ENCODE results near the gene MRPS7. TPM values are rescaled to one million over a fixed set of nuclear protein-coding genes. Genes with fewer than 3 reads are reported as not detected.
A peak's percentile ranks its signal among the peaks of the same experiment; 100 is the strongest.

Gene MRPS7
- total RNA-seq, 3 donors from 2014 or later = 37.0 to 46.5 (median 40.1) TPM

DNA sequence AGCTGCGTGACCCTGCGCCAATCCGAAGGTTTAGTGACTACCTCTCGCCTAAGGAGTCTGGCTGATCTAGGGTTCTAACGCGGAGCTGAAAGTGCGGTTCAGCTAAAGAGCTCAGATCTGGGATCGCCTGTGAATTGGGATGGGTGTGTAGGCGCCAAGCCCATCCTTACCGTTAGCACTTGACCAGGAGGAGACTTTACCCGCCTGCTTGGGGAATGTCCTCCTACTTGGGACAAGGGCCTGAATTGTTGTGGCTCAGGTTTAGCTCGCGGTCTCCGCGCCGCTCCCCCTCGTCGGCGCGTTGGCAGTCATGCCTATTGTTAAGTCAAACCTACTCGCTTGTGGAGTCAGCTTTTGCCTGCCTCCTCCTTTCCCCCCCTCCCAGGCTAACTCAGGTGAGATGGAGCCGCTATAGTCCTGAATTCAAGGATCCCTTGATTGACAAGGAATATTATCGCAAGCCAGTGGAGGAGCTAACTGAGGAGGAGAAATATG is 480 bp downstream of the MRPS7 start:
- intact Hi-C loops (cut with DNase I; ENCODE audit: low total_unique reads) = no loop called here
- H3K4me3 ChIP-seq = peak overlapping the region; percentile 89 to 100 (median 99)
- no peak for TF ChIP-seq POLR2AphosphoS5 (IDR thresholded peaks at IDR 0.05)
- no peak for TF ChIP-seq CTCF (IDR thresholded peaks at IDR 0.05)
- H3K27me3 ChIP-seq = no peaks in the 10 kb centered on the region
- no peaks in the 10 kb centered on the region for H3K9me3 ChIP-seq
- H3K36me3 ChIP-seq = no peaks in the 10 kb centered on the region
- DNase-seq (ENCODE audit: low spot score in 2 of 2) = no peak
- peak overlapping the region; percentile 97 to 99 for H3K27ac ChIP-seq
- H3K4me1 ChIP-seq = peaks cover 0 to 12% of the 10 kb centered on the region in 2 donors

DNA sequence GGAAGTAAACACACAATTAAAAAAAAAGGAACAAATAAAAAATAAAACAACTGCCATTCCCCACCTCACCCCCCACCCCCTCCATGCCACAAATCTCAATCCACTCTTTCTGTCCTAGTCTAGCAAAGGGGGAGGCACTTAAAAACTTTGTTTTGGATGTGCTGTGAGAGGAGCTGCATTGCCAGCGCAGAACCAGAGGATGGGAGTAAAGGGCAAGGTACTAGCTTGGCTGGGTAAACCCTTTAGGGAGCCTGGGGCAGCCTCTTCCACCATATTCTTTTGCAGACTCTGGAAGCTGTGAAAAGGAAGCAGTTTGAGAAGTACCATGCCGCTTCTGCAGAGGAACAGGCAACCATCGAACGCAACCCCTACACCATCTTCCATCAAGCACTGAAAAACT is 1.4 kb downstream of the MRPS7 start:
- H3K36me3 ChIP-seq = no peaks in the 10 kb centered on the region
- no peak overlapping the region for H3K27ac ChIP-seq
- H3K4me1 ChIP-seq = peaks cover 0 to 12% of the 10 kb centered on the region in 2 donors

GRCh38 chr17:75265614-75266315 is 4.1 kb downstream of the MRPS7 start:
- TF ChIP-seq CTCF (IDR thresholded peaks at IDR 0.05) (no peak), POLR2A (IDR thresholded peaks at IDR 0.05) (no peak), POLR2AphosphoS5 (IDR thresholded peaks at IDR 0.05) (no peak)
- intact Hi-C loops (cut with DNase I; ENCODE audit: low total_unique reads) = no loop called here

More for the DNA sequence above, 1.4 kb downstream of the MRPS7 start:
- intact Hi-C loops (cut with DNase I; ENCODE audit: low total_unique reads) = no loop called here
- no peak for DNase-seq (ENCODE audit: low spot score in 2 of 2)
- TF ChIP-seq CTCF (IDR thresholded peaks at IDR 0.05) (no peak), POLR2A (IDR thresholded peaks at IDR 0.05) (no peak), POLR2AphosphoS5 (IDR thresholded peaks at IDR 0.05) (no peak)
- no peaks in the 10 kb centered on the region for H3K9me3 ChIP-seq
- H3K27me3 ChIP-seq = no peaks in the 10 kb centered on the region
- H3K4me3 ChIP-seq = no peak overlapping the region

DNA sequence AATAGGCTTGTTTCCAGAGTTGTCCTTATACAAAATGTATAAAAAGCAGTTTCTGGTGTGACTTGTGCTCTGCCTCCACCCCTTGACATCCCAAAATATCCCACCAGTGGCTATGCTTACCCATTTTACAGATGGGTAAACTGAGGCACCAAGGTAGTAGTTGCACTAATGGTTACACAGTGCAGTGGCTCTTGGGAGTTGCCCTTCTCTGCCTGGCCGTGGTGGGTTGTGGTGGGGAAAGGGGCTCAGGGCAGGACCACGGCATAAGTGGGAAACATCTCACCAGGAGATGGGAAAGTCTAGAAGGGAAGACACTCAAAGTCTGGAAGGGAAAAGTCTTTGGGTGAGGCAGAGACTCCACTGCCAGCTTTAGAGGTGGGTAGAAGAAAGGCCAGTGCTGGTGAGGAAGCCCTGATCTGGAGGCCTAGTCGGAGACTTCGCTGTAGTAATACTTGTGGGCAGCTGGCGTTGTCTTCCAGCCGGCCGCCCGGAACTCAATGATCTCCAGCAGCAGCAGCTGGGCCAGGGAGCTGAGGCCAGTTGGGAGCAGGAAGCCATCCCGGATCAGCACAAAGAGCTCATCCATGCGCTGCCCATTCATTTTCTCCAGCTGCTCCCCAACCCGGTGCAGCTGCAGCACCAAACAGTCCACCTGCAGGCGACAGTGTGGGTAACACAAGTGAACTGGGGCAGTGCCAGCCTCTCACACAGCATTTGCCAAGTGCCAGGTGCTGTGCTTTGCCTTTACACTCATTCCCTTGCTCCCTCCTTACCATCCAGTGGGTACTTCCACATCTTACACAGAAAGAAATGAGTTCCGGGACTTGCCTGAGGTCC is 4.9 kb downstream of the MRPS7 start:
- H3K9me3 ChIP-seq = no peaks in the 10 kb centered on the region
- DNase-seq (ENCODE audit: low spot score in 2 of 2) = no peak
- H3K27me3 ChIP-seq = no peaks in the 10 kb centered on the region
- peaks cover 0 to 4% of the 10 kb centered on the region in 2 donors for H3K4me1 ChIP-seq
- intact Hi-C loops (cut with DNase I; ENCODE audit: low total_unique reads) = no loop called here
- H3K27ac ChIP-seq = no peak overlapping the region
- H3K4me3 ChIP-seq = no peak overlapping the region
- no peaks in the 10 kb centered on the region for H3K36me3 ChIP-seq
- TF ChIP-seq CTCF (IDR thresholded peaks at IDR 0.05) = no peak
- TF ChIP-seq POLR2AphosphoS5 (IDR thresholded peaks at IDR 0.05) = no peak
- TF ChIP-seq POLR2A (IDR thresholded peaks at IDR 0.05) = no peak

More at GRCh38 chr17:75265614-75266315, 4.1 kb downstream of the MRPS7 start:
- no peak overlapping the region for H3K27ac ChIP-seq
- no peaks in the 10 kb centered on the region for H3K36me3 ChIP-seq
- no peaks in the 10 kb centered on the region for H3K27me3 ChIP-seq
- H3K9me3 ChIP-seq = no peaks in the 10 kb centered on the region
- no peak for DNase-seq (ENCODE audit: low spot score in 2 of 2)
- peaks cover 0 to 4% of the 10 kb centered on the region in 2 donors for H3K4me1 ChIP-seq
- H3K4me3 ChIP-seq = no peak overlapping the region

DNA sequence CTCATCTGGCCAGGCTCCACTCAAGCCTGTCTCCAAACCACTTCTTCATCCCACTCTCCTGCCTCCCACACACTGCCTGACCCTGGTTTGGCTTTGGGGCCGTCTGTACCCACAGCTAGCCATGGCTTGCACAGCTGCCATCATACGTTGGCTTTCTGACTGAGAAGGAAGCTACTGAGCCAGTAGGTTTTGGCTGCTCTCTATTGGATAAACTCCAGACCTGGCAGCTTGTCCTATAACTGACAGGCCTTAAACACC is 5.4 kb downstream of the MRPS7 start:
- TF ChIP-seq CTCF (IDR thresholded peaks at IDR 0.05) (no peak), POLR2A (IDR thresholded peaks at IDR 0.05) (no peak), POLR2AphosphoS5 (IDR thresholded peaks at IDR 0.05) (no peak)
- H3K4me3 ChIP-seq = no peak overlapping the region
- no peaks in the 10 kb centered on the region for H3K27me3 ChIP-seq
- no peak for DNase-seq (ENCODE audit: low spot score in 2 of 2)
- intact Hi-C loops (cut with DNase I; ENCODE audit: low total_unique reads) = no loop called here
- H3K27ac ChIP-seq = peak overlapping the region in 1 of 2 donors; percentile 7
- H3K9me3 ChIP-seq = no peaks in the 10 kb centered on the region
- H3K36me3 ChIP-seq = no peaks in the 10 kb centered on the region
- peaks cover 5 to 6% of the 10 kb centered on the region in 2 donors for H3K4me1 ChIP-seq

Measured in breast epithelium (tissue), 4 donors.